ENCODE results near the gene MLEC. TPM values are rescaled to one million over a fixed set of nuclear protein-coding genes. Genes with fewer than 3 reads are reported as not detected.

Gene MLEC
- total RNA-seq, 2 donors from 2014 or later: 331 to 500 TPM

DNA sequence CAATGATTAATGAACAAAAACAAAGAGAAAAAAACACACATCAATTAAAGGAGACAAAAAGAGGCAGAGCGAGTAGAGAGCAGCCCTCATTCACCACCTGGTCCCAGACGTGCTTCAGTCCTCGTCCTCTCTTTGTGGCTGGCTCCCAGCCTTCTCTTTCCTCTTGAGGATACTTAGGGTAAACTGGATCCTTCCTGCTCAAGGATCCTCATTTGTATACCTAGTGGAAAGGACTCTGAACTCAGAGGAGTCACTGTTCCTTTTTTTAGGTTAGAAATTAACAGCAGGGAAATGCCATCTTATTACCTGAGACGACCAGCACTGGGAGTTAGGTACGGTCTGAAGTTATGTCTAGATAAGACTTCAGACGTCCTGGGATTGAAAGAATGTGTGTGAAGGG lies 9.7 kb downstream of the MLEC start:
- Histone ChIP-seq H3K27ac (no peak overlapping the region), H3K36me3 (peaks cover 14% of the 10 kb centered on the region), H3K4me3 (no peak overlapping the region), H3K9ac (ENCODE audit: low read depth in 2 of 2, low read length in 2 of 2) (peak overlapping the region in 1 of 2 donors; percentile 15), H3K27me3 (no peaks in the 10 kb centered on the region), H3K4me1 (peaks cover 13% of the 10 kb centered on the region), H3K9me3 (no peaks in the 10 kb centered on the region)
- intact Hi-C loops (cut with DNase I): no loop called here
- TF ChIP-seq, protein P1, sequence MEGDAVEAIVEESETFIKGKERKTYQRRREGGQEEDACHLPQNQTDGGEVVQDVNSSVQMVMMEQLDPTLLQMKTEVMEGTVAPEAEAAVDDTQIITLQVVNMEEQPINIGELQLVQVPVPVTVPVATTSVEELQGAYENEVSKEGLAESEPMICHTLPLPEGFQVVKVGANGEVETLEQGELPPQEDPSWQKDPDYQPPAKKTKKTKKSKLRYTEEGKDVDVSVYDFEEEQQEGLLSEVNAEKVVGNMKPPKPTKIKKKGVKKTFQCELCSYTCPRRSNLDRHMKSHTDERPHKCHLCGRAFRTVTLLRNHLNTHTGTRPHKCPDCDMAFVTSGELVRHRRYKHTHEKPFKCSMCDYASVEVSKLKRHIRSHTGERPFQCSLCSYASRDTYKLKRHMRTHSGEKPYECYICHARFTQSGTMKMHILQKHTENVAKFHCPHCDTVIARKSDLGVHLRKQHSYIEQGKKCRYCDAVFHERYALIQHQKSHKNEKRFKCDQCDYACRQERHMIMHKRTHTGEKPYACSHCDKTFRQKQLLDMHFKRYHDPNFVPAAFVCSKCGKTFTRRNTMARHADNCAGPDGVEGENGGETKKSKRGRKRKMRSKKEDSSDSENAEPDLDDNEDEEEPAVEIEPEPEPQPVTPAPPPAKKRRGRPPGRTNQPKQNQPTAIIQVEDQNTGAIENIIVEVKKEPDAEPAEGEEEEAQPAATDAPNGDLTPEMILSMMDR (IDR thresholded peaks at IDR 0.05): no peak
- DNase-seq: peak; percentile 47

DNA sequence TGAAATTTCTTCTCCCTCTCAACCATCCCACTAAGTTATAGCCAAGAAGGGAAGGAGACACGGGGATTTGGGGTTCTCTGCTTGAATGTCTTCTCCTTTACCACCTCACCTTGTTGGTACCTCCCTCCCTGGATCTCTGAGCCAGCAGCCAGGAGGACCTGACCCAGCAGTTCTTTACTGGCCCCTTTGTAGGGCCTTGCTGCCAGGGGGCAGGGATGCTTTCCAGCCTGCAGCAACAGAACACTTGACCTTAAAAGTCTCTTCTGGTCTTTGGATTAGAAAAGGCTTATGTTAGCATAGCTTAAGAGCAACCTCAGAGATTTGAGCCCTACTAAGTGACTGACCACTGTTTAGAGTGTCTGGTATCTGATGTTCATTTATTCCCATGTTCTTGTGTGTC lies 10.4 kb downstream of the MLEC start:
- Histone ChIP-seq H3K9me3 (no peaks in the 10 kb centered on the region), H3K4me1 (peaks cover 6% of the 10 kb centered on the region), H3K9ac (ENCODE audit: low read depth in 2 of 2, low read length in 2 of 2) (peak overlapping the region in 1 of 2 donors; percentile 15), H3K36me3 (peaks cover 14% of the 10 kb centered on the region), H3K27ac (no peak overlapping the region), H3K4me3 (no peak overlapping the region), H3K27me3 (no peaks in the 10 kb centered on the region)
- no peak for DNase-seq
- TF ChIP-seq, protein P1 (IDR thresholded peaks at IDR 0.05): no peak
- intact Hi-C loops (cut with DNase I): no loop called here

DNA sequence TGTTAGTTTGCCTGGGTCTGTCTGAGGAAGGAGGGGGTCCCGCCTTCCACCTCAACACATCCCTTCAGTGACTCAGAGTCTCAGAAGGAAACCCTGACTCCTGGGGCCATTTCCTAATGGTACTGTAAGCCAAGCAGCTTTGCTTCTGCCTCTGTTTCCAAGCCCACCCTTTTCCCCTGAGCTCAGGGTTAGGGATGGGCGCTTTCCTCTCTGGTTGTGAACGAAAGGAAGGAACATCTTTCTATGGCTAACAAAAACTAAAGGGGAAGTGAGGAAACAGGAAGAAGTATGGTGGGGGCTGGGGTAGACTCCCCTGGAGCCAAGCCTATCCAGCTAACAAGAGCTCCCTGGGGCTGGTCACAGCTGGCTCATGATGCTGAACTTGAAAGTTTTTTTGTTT lies 11.7 kb downstream of the MLEC start:
- Histone ChIP-seq H3K27ac (no peak overlapping the region), H3K36me3 (peaks cover 14% of the 10 kb centered on the region), H3K9ac (ENCODE audit: low read depth in 2 of 2, low read length in 2 of 2) (no peak overlapping the region), H3K9me3 (no peaks in the 10 kb centered on the region), H3K4me3 (no peak overlapping the region), H3K4me1 (no peaks in the 10 kb centered on the region), H3K27me3 (no peaks in the 10 kb centered on the region)
- intact Hi-C loops (cut with DNase I): no loop called here
- TF ChIP-seq, protein P1 (IDR thresholded peaks at IDR 0.05): no peak
- no peak for DNase-seq

DNA sequence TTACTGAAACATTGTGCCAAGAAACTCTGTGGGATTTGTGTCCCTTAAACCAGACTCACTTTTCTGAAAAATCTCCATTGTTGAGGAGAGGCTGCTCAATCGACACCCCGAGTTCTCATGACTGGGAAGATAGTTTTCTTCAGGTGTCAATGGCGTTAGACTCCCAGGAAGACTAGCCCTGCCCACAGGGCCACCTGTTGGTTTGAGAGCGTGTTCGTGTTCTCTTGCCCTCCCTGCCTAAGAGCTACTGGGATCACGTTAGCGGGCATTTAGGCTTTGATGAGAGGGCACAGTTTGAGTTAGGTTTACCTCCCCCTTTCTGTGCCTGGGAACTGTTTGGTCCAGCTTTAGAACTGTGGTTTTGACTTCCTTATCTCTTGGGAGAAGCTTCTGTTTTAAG lies 12.6 kb downstream of the MLEC start:
- Histone ChIP-seq H3K4me1 (no peaks in the 10 kb centered on the region), H3K27ac (no peak overlapping the region)
- no peak for DNase-seq

DNA sequence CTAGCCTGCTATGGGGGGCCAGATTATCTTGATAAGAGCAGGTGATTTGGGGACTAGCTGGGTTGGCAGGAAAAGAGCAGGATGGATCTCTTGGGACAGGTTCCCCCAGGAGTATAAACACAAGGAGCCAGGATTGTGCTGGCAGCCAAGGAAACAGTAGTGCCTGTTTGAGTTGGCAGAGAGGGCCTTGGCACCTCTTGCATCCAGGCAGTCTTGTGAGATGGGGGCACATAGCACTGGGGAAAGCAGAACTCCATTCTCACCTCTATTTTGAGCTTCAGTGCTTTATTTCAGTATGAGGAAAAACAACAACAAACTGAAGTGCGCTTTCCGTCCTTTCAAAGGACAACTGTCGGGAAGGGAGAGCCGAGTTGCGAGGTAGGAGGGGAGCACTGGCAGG lies 13.9 kb downstream of the MLEC start:
- peaks cover 4% of the 10 kb centered on the region for H3K36me3 ChIP-seq
- DNase-seq: no peak
- H3K4me3 ChIP-seq: no peak overlapping the region
- no peaks in the 10 kb centered on the region for H3K27me3 ChIP-seq
- H3K4me1 ChIP-seq: no peaks in the 10 kb centered on the region
- TF ChIP-seq, protein P1 (IDR thresholded peaks at IDR 0.05): no peak
- H3K9me3 ChIP-seq: no peaks in the 10 kb centered on the region
- H3K27ac ChIP-seq: no peak overlapping the region
- no peak overlapping the region for H3K9ac ChIP-seq (ENCODE audit: low read depth in 2 of 2, low read length in 2 of 2)
- intact Hi-C loops (cut with DNase I): no loop called here

More for the DNA sequence above, 12.6 kb downstream of the MLEC start:
- H3K9ac ChIP-seq (ENCODE audit: low read depth in 2 of 2, low read length in 2 of 2): peak overlapping the region in 1 of 2 donors; percentile 4
- H3K9me3 ChIP-seq: no peaks in the 10 kb centered on the region
- peaks cover 8% of the 10 kb centered on the region for H3K36me3 ChIP-seq
- no peaks in the 10 kb centered on the region for H3K27me3 ChIP-seq
- intact Hi-C loops (cut with DNase I): no loop called here
- no peak overlapping the region for H3K4me3 ChIP-seq
- TF ChIP-seq, protein P1 (IDR thresholded peaks at IDR 0.05): no peak
